ENCODE data around the gene C4orf17. TPM values are rescaled to one million over a fixed set of nuclear protein-coding genes. Genes with fewer than 3 reads are reported as not detected.
A peak's percentile ranks its signal among the peaks of the same experiment; 100 is the strongest.
"Not testable (repeated sequence)": the region's sequence is repeated elsewhere in the genome, so short reads cannot be mapped to it uniquely, and the experiment has no call there.

Gene C4orf17
- polyA plus RNA-seq, 2 donors = 0.01 TPM; not detected in 1

DNA sequence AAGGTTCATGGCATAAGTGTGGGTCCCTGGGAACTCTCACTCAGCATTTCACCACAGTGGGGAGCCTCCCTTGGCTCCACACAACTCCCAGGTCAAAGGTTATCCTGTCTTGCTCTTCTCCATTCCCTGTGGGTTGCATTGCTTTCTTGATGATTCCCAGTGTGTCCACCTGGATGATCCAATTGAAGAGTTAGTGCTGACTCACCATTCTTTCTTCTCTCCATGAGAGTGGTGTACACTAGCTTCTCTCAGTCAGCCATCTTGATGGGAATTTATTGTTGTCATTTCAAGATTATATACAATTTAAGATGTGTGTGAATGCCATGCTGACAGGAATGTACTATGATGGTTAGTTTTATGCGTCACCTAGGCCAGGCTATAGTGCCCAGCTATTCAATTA, 25.6 kb upstream of the C4orf17 start:
- WGBS, 2 donors = 87 to 92% methylated on average over 1 of the region's 1 CpG
- no peak overlapping the region for H3K4me3 ChIP-seq (ENCODE audit: low read depth in 1 of 2, low read length in 2 of 2)
- no peaks in the 10 kb centered on the region for H3K4me1 ChIP-seq (ENCODE audit: control insufficient read depth in 2 of 2, insufficient read depth in 2 of 2, low read length in 1 of 2)
- peaks cover 6% of the 10 kb centered on the region in 2 donors for H3K9me3 ChIP-seq (ENCODE audit: control insufficient read depth in 2 of 2, insufficient read depth in 1 of 2, low read depth in 1 of 2, low read length in 1 of 2)
- H3K27me3 ChIP-seq (ENCODE audit: control insufficient read depth in 1 of 2, insufficient read depth in 2 of 2, low read length in 2 of 2) = no peaks in the 10 kb centered on the region
- H3K36me3 ChIP-seq (ENCODE audit: control insufficient read depth in 2 of 2, insufficient read depth in 2 of 2, low read length in 1 of 2) = no peaks in the 10 kb centered on the region
- no peak overlapping the region for H3K27ac ChIP-seq (ENCODE audit: low read depth in 2 of 2, low read length in 1 of 2)

DNA sequence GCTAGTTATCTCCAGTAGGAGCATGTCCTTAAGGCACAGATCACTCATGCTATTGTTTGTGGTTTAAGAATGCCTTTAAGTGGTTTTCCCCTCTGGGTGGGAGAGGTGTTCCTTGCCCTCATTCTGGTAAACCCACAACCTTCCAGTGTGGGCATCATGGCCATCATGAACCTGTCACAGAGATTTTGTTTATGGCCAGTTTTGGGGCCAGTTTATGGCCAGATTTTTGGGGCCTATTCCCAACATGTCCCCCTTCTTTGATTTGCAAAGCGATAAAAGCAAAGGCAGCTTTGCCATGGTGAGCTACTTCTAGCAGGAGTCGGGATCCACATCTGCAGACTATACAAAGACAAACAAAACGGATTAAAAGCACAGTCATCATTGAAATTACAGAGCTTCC, 24.2 kb upstream of the C4orf17 start:
- not testable (repeated sequence) for H3K9me3 ChIP-seq (ENCODE audit: control insufficient read depth in 2 of 2, insufficient read depth in 1 of 2, low read depth in 1 of 2, low read length in 1 of 2); H3K4me3 ChIP-seq (ENCODE audit: low read depth in 1 of 2, low read length in 2 of 2); H3K4me1 ChIP-seq (ENCODE audit: control insufficient read depth in 2 of 2, insufficient read depth in 2 of 2, low read length in 1 of 2); H3K27me3 ChIP-seq (ENCODE audit: control insufficient read depth in 1 of 2, insufficient read depth in 2 of 2, low read length in 2 of 2); H3K27ac ChIP-seq (ENCODE audit: low read depth in 2 of 2, low read length in 1 of 2); H3K36me3 ChIP-seq (ENCODE audit: control insufficient read depth in 2 of 2, insufficient read depth in 2 of 2, low read length in 1 of 2)
- WGBS, 2 donors = 78 to 81% methylated on average over 3 of the region's 3 CpGs

DNA sequence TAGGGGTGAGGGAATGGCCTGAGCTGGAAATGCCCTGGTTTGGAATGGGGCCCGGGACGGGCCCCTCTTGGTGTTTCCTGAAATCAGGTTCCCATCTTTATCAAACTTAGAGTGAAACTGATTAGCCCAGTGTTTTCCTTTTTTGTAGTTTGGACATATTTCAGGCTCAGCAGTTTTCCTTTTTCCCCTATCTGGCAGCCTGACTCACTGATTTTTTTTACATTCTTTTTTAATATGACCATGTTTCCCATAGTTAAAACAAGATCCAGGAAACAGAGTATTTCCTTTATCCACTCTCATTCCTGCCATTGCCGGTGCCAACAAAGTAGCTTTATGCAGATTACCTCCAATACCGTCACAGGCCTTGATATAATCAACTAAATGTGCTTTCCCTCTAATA, 20.5 kb upstream of the C4orf17 start:
- Histone ChIP-seq H3K27ac (ENCODE audit: low read depth in 2 of 2, low read length in 1 of 2) (no peak overlapping the region), H3K4me3 (ENCODE audit: low read depth in 1 of 2, low read length in 2 of 2) (no peak overlapping the region), H3K36me3 (ENCODE audit: control insufficient read depth in 2 of 2, insufficient read depth in 2 of 2, low read length in 1 of 2) (no peaks in the 10 kb centered on the region), H3K9me3 (ENCODE audit: control insufficient read depth in 2 of 2, insufficient read depth in 1 of 2, low read depth in 1 of 2, low read length in 1 of 2) (peaks cover 2 to 4% of the 10 kb centered on the region in 2 donors), H3K4me1 (ENCODE audit: control insufficient read depth in 2 of 2, insufficient read depth in 2 of 2, low read length in 1 of 2) (no peaks in the 10 kb centered on the region), H3K27me3 (ENCODE audit: control insufficient read depth in 1 of 2, insufficient read depth in 2 of 2, low read length in 2 of 2) (no peaks in the 10 kb centered on the region)
- 72 to 73% methylated on average over 4 of the region's 4 CpGs for WGBS, 2 donors

GRCh38 chr4:99504804-99505502, 5.9 kb upstream of the C4orf17 start:
- Histone ChIP-seq H3K4me3 (ENCODE audit: low read depth in 1 of 2, low read length in 2 of 2) (no peak overlapping the region), H3K27me3 (ENCODE audit: control insufficient read depth in 1 of 2, insufficient read depth in 2 of 2, low read length in 2 of 2) (no peaks in the 10 kb centered on the region), H3K9me3 (ENCODE audit: control insufficient read depth in 2 of 2, insufficient read depth in 1 of 2, low read depth in 1 of 2, low read length in 1 of 2) (peaks cover 0 to 3% of the 10 kb centered on the region in 2 donors), H3K36me3 (ENCODE audit: control insufficient read depth in 2 of 2, insufficient read depth in 2 of 2, low read length in 1 of 2) (no peaks in the 10 kb centered on the region), H3K4me1 (ENCODE audit: control insufficient read depth in 2 of 2, insufficient read depth in 2 of 2, low read length in 1 of 2) (peaks cover 0 to 2% of the 10 kb centered on the region in 2 donors), H3K27ac (ENCODE audit: low read depth in 2 of 2, low read length in 1 of 2) (no peak overlapping the region)
- WGBS, 2 donors = 66 to 76% methylated on average over 3 of the region's 3 CpGs

DNA sequence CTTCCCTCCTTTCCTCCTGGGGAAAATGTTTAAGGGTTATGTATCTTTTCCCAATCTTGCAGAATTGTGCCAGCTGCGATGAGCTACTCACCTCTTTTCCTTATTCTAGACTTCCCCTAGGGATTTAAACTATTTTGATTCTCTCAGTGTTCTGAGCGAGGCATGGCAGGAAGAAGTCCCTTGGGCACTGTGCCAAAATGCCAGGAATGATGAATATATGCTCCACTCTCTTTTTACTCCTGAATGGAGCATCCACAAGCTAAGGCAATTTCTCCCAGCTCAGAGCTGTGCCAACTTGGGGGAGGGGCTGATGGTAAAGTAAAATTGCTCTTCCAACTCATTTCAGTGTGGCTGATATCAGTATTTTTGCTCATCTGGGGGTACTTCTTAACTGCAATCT, 4.0 kb upstream of the C4orf17 start:
- Histone ChIP-seq H3K27me3 (ENCODE audit: control insufficient read depth in 1 of 2, insufficient read depth in 2 of 2, low read length in 2 of 2) (no peaks in the 10 kb centered on the region), H3K4me1 (ENCODE audit: control insufficient read depth in 2 of 2, insufficient read depth in 2 of 2, low read length in 1 of 2) (peaks cover 0 to 2% of the 10 kb centered on the region in 2 donors), H3K36me3 (ENCODE audit: control insufficient read depth in 2 of 2, insufficient read depth in 2 of 2, low read length in 1 of 2) (no peaks in the 10 kb centered on the region), H3K4me3 (ENCODE audit: low read depth in 1 of 2, low read length in 2 of 2) (no peak overlapping the region), H3K9me3 (ENCODE audit: control insufficient read depth in 2 of 2, insufficient read depth in 1 of 2, low read depth in 1 of 2, low read length in 1 of 2) (peaks cover 0 to 3% of the 10 kb centered on the region in 2 donors), H3K27ac (ENCODE audit: low read depth in 2 of 2, low read length in 1 of 2) (no peak overlapping the region)
- WGBS, 2 donors = 61 to 70% methylated on average over 2 of the region's 2 CpGs

DNA sequence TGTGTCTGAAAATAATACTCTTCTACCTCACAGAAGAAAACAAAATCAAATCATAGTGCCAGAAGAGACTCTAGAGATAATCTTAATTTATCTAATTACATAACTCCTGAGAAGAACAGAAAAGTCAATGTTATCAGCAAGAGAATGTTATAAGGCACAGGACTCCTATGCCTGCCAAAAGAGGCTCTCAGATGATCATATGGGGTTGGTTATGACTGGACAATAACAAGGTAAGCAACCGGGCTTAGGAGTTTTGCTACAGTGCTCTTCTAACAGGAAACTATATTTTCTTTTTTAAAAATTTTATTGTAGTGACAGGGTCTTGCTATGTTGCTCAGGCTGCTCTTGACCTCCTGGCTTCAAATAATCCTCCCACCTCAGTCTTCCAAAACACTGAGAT, 3.5 kb upstream of the C4orf17 start:
- Histone ChIP-seq H3K36me3 (ENCODE audit: control insufficient read depth in 2 of 2, insufficient read depth in 2 of 2, low read length in 1 of 2) (no peaks in the 10 kb centered on the region), H3K27ac (ENCODE audit: low read depth in 2 of 2, low read length in 1 of 2) (peak overlapping the region in 1 of 2 donors; percentile 16), H3K27me3 (ENCODE audit: control insufficient read depth in 1 of 2, insufficient read depth in 2 of 2, low read length in 2 of 2) (no peaks in the 10 kb centered on the region), H3K9me3 (ENCODE audit: control insufficient read depth in 2 of 2, insufficient read depth in 1 of 2, low read depth in 1 of 2, low read length in 1 of 2) (peaks cover 0 to 3% of the 10 kb centered on the region in 2 donors), H3K4me3 (ENCODE audit: low read depth in 1 of 2, low read length in 2 of 2) (no peak overlapping the region), H3K4me1 (ENCODE audit: control insufficient read depth in 2 of 2, insufficient read depth in 2 of 2, low read length in 1 of 2) (peaks cover 0 to 2% of the 10 kb centered on the region in 2 donors)
- 68 to 72% methylated on average over 1 of the region's 1 CpG for WGBS, 2 donors

- Histone ChIP-seq H3K27ac (ENCODE audit: low read depth in 2 of 2, low read length in 1 of 2) (peak overlapping the region in 1 of 2 donors; percentile 16), H3K36me3 (ENCODE audit: control insufficient read depth in 2 of 2, insufficient read depth in 2 of 2, low read length in 1 of 2) (no peaks in the 10 kb centered on the region), H3K4me1 (ENCODE audit: control insufficient read depth in 2 of 2, insufficient read depth in 2 of 2, low read length in 1 of 2) (peaks cover 0 to 2% of the 10 kb centered on the region in 2 donors), H3K4me3 (ENCODE audit: low read depth in 1 of 2, low read length in 2 of 2) (no peak overlapping the region), H3K27me3 (ENCODE audit: control insufficient read depth in 1 of 2, insufficient read depth in 2 of 2, low read length in 2 of 2) (no peaks in the 10 kb centered on the region), H3K9me3 (ENCODE audit: control insufficient read depth in 2 of 2, insufficient read depth in 1 of 2, low read depth in 1 of 2, low read length in 1 of 2) (peaks cover 0 to 3% of the 10 kb centered on the region in 2 donors)
These were observed 3.1 kb upstream of the C4orf17 start for GRCh38 chr4:99507762-99508161.

DNA sequence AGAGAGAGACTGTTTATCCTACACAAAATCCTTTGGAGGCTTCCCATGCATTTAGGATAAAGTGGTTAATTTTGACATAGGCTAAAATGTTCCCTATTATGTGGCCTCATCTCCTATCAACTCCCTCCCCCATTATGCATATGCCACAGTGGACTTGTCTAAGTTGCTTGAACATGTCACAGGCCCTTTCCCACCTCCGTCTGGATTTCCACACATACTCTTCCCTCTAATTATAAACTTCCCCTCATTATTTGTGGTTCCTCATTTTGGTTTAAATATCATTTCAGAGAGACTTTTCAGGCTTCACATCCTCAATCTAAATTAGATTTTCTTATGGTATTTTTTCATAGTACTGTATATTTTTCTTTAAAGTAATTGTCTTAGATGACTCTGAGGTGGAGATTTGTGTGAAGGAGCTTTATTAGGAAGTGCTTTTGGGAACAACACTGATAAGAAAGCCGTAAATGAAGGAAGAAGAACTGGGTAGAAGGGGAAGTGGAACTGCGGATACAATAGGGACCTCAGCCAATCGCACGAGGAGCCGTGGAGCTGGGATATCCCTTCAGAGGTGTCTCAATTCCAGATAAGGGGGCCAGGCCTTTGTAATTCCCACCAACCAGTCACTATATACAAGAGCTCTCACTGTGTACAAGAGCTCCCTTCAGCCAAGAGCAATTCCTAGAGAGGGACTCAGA, 7.9 kb downstream of the C4orf17 start:
- 76 to 77% methylated on average over 6 of the region's 6 CpGs for WGBS, 2 donors
- no peaks in the 10 kb centered on the region for H3K27me3 ChIP-seq (ENCODE audit: control insufficient read depth in 1 of 2, insufficient read depth in 2 of 2, low read length in 2 of 2)
- H3K4me1 ChIP-seq (ENCODE audit: control insufficient read depth in 2 of 2, insufficient read depth in 2 of 2, low read length in 1 of 2) = no peaks in the 10 kb centered on the region
- H3K36me3 ChIP-seq (ENCODE audit: control insufficient read depth in 2 of 2, insufficient read depth in 2 of 2, low read length in 1 of 2) = no peaks in the 10 kb centered on the region
- H3K9me3 ChIP-seq (ENCODE audit: control insufficient read depth in 2 of 2, insufficient read depth in 1 of 2, low read depth in 1 of 2, low read length in 1 of 2) = no peaks in the 10 kb centered on the region
- H3K4me3 ChIP-seq (ENCODE audit: low read depth in 1 of 2, low read length in 2 of 2) = no peak overlapping the region
- H3K27ac ChIP-seq (ENCODE audit: low read depth in 2 of 2, low read length in 1 of 2) = no peak overlapping the region

- Histone ChIP-seq H3K27me3 (ENCODE audit: control insufficient read depth in 1 of 2, insufficient read depth in 2 of 2, low read length in 2 of 2) (no peaks in the 10 kb centered on the region), H3K9me3 (ENCODE audit: control insufficient read depth in 2 of 2, insufficient read depth in 1 of 2, low read depth in 1 of 2, low read length in 1 of 2) (no peaks in the 10 kb centered on the region), H3K4me3 (ENCODE audit: low read depth in 1 of 2, low read length in 2 of 2) (no peak overlapping the region), H3K27ac (ENCODE audit: low read depth in 2 of 2, low read length in 1 of 2) (no peak overlapping the region), H3K36me3 (ENCODE audit: control insufficient read depth in 2 of 2, insufficient read depth in 2 of 2, low read length in 1 of 2) (no peaks in the 10 kb centered on the region), H3K4me1 (ENCODE audit: control insufficient read depth in 2 of 2, insufficient read depth in 2 of 2, low read length in 1 of 2) (no peaks in the 10 kb centered on the region)
These were observed 18.4 kb downstream of the C4orf17 start for GRCh38 chr4:99529228-99529627.

DNA sequence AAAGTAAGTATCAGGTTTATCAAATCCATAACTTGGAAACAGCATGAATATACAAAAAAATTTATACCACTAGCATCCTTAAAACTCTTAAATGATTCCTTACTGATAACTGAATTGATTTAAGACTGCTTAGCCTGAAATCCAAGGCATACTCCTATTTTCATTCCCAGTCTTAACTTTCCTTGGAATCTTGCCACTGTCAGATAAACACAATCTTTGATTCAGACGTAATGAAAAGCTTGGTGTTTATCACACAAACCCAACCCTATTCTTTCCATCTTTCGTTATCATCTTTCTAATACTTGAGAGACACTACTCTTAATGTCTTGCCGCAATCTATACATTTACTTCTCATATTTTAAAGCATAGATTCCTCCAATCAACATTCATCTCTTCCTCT, 19.1 kb downstream of the C4orf17 start:
- Histone ChIP-seq H3K9me3 (ENCODE audit: control insufficient read depth in 2 of 2, insufficient read depth in 1 of 2, low read depth in 1 of 2, low read length in 1 of 2) (no peaks in the 10 kb centered on the region), H3K27me3 (ENCODE audit: control insufficient read depth in 1 of 2, insufficient read depth in 2 of 2, low read length in 2 of 2) (no peaks in the 10 kb centered on the region), H3K27ac (ENCODE audit: low read depth in 2 of 2, low read length in 1 of 2) (no peak overlapping the region), H3K36me3 (ENCODE audit: control insufficient read depth in 2 of 2, insufficient read depth in 2 of 2, low read length in 1 of 2) (no peaks in the 10 kb centered on the region), H3K4me1 (ENCODE audit: control insufficient read depth in 2 of 2, insufficient read depth in 2 of 2, low read length in 1 of 2) (no peaks in the 10 kb centered on the region), H3K4me3 (ENCODE audit: low read depth in 1 of 2, low read length in 2 of 2) (no peak overlapping the region)
- WGBS, 2 donors = 48 to 53% methylated on average over 3 of the region's 3 CpGs
